Activated T-cell treated with anti-CD3 and anti-CD28 coated beads, Interleukin-2, amount 50 U/mL, for 72 hours (primary cell): ENCODE results near the gene SMARCD3. TPM values are rescaled to one million over a fixed set of nuclear protein-coding genes. Genes with fewer than 3 reads are reported as not detected.

Experiments used
- ATAC-seq, 2 donors: fragments of 150-1000 bp; cut with Tn5 transposase; replicated peaks in 1 of 2; 2 replicates each; pipeline ENCODE4 v1.10.0; 2021; ENCODE audit warnings: moderate library complexity in 2 of 2, mild to moderate bottlenecking in 1 of 2
- DNase-seq, 2 donors: peaks; one replicate each; pipeline ENCODE4 v3.0.0; 2021 to 2022; ENCODE audit warnings: mixed read lengths in 1 of 2
- H3K27ac Mint-ChIP-seq: one replicate; pipeline ENCODE4 v1.8.0; 2022; ENCODE audit warnings: mild to moderate bottlenecking, moderate library complexity, mixed read lengths
- H3K27me3 Mint-ChIP-seq: one replicate; pipeline ENCODE4 v1.8.0; 2022; ENCODE audit warnings: low read depth, mixed read lengths
- H3K36me3 Mint-ChIP-seq, 2 donors: one replicate each; pipeline ENCODE4 v1.8.0; 2022; ENCODE audit warnings: mixed read lengths in 2 of 2, mild to moderate bottlenecking in 1 of 2; ENCODE audit not compliant: insufficient read depth in 2 of 2
- H3K4me1 Mint-ChIP-seq: one replicate; pipeline ENCODE4 v1.8.0; 2022; ENCODE audit warnings: low read depth, mixed read lengths
- H3K4me3 Mint-ChIP-seq, 2 donors: one replicate each; pipeline ENCODE4 v1.8.0; 2022; ENCODE audit warnings: mild to moderate bottlenecking in 2 of 2, mixed read lengths in 2 of 2, moderate library complexity in 2 of 2
- H3K9me3 Mint-ChIP-seq, 2 donors: one replicate each; pipeline ENCODE4 v1.8.0; 2022; ENCODE audit warnings: mixed read lengths in 2 of 2
- total RNA-seq, 2 donors: library from RNA; stranded (reverse); gene quantifications; one replicate each; pipeline ENCODE4 v1.2.3, GENCODE V29; 2022

The SMARCD3 gene
- total RNA-seq, 2 donors from 2014 or later: 6.5 to 8.2 TPM

DNA sequence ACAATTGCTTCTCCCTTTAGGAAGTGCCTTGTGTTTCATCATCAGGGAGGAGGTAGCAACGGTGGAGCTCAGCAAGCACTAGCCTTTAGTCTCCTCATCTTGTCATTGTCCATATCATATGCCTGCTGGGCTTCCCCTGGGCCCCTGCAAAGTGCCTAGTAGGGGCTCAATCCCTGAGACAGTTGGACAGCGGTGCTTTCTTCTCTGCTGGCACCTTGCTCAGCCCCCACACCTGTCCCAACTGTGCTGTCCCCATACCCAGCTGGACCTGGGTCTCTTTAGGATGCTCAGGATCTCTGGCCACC lies 5.5 kb downstream of the SMARCD3 start:
- ATAC-seq: no peak
- peak overlapping the region; percentile 60 to 84 for H3K4me3 Mint-ChIP-seq
- peaks cover 27% of the 10 kb centered on the region for H3K4me1 Mint-ChIP-seq
- no peak for DNase-seq
- no peaks in the 10 kb centered on the region for H3K36me3 Mint-ChIP-seq
- H3K9me3 Mint-ChIP-seq: no peaks in the 10 kb centered on the region
- H3K27me3 Mint-ChIP-seq: peaks cover 22% of the 10 kb centered on the region
- H3K27ac Mint-ChIP-seq: no peak overlapping the region

DNA sequence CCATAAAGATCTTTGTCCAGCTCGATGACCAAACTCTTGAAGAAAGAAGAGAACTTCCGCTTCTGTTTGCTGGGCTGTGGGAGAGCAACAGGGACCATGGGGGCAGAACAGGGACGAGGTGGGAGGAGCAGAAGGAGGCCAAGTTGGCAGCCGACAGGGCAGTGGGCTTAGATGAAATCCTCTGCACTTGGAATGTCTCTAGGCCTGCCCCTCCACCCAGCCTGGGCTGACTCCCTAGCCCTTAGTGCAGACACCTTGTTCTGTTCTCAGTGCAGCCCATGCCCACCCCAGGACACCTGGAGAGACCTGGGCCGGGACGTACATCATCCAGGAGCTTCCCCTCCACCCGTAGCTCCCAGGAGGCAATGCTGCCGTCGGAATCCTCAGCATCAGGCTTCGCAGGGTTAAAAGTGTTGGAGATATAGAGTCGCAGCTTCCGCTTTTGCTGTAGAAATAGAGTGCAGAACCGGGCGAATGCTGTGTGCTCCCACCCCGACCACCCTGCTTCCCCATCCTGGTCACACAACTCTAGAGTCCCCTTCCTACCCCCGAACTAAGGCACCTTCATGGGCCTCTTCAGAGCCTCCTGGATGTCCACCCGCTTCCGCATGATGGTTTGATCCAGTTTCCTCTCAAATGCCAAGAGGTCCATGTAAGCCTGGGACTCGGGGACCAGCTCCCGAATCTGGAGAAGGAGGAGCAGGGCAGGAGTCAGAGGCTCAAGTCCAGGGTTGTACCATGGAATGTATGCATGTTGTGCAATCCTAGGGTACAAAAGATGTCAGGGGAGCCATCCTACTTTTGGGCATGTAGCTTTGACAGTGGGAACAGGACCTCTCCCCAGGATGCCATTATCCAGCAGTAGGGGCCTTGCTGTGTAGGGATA lies 6.1 kb downstream of the SMARCD3 start:
- no peak for ATAC-seq
- Mint-ChIP-seq H3K4me3 (no peak overlapping the region), H3K27me3 (peaks cover 16% of the 10 kb centered on the region), H3K4me1 (peaks cover 23% of the 10 kb centered on the region), H3K36me3 (no peaks in the 10 kb centered on the region), H3K9me3 (no peaks in the 10 kb centered on the region), H3K27ac (no peak overlapping the region)
- no peak for DNase-seq

- peak overlapping the region; percentile 73 for H3K27ac Mint-ChIP-seq
- ATAC-seq: no peak
- DNase-seq: no peak
- H3K9me3 Mint-ChIP-seq: no peaks in the 10 kb centered on the region
- H3K36me3 Mint-ChIP-seq: no peaks in the 10 kb centered on the region
- H3K4me1 Mint-ChIP-seq: peaks cover 23% of the 10 kb centered on the region
- H3K4me3 Mint-ChIP-seq: no peak overlapping the region
- H3K27me3 Mint-ChIP-seq: peaks cover 10% of the 10 kb centered on the region
These were observed 6.8 kb downstream of the SMARCD3 start for GRCh38 chr7:151241755-151242096.

- Mint-ChIP-seq H3K9me3 (no peaks in the 10 kb centered on the region), H3K27ac (peak overlapping the region; percentile 73), H3K4me3 (no peak overlapping the region), H3K36me3 (peaks cover 0 to 3% of the 10 kb centered on the region in 2 donors), H3K4me1 (peaks cover 23% of the 10 kb centered on the region), H3K27me3 (peaks cover 4% of the 10 kb centered on the region)
- DNase-seq (no peak), ATAC-seq (no peak)
These were observed 7.3 kb downstream of the SMARCD3 start for GRCh38 chr7:151240942-151241754.

DNA sequence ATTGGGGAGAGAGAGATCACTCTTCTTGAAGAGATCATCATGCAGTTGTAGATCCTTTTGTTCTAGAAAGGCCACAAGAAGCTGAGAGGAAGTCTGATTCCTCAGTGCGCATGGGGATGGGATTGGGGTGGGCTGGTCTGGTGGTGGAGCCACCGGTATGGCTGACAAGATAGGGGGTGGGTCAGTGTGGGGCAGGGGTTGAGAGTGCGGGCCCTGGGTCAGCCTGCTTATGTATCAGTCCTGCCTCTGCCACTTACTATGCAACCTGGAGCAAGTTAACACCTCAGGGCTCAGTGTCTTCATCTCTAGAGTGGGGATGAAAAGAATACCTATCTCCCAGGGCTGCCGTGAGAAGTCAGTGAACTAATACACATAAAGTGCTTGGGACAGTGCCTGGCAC lies 8.0 kb downstream of the SMARCD3 start:
- H3K27me3 Mint-ChIP-seq: no peaks in the 10 kb centered on the region
- ATAC-seq (no peak), DNase-seq (no peak)
- H3K9me3 Mint-ChIP-seq: no peaks in the 10 kb centered on the region
- no peak overlapping the region for H3K4me3 Mint-ChIP-seq
- H3K27ac Mint-ChIP-seq: peak overlapping the region; percentile 73
- peaks cover 23% of the 10 kb centered on the region for H3K4me1 Mint-ChIP-seq
- peaks cover 0 to 3% of the 10 kb centered on the region in 2 donors for H3K36me3 Mint-ChIP-seq

DNA sequence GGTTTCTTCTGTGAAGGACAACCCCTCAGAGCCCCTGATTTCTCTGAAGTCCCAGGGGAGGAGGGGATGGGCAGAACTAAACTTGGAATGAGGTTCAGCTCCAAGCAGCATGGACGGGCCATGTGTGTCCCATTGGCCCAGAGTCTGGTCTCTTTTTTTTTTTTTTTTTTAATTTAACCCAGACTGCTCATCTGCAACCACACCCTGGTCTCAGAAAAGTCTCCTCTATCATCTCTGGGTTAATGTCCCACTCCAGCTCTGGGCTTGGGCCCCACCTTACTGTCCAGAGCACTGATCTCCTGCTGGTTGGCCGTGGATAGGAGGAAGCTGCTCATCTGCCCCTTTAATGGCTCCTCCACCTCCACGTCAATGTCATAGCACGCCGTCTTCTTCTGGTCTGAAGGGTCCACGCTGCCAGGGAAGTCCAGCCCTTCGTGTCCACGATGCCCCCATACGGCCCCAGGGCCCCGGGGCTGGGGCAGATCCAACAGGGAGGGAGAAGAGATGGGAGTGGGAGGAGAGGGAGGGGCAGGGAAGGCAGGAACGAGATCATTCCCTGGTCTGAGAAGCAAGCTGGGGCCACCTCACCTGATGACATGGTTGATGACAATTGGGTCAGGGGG lies 8.5 kb downstream of the SMARCD3 start:
- H3K9me3 Mint-ChIP-seq: no peaks in the 10 kb centered on the region
- H3K36me3 Mint-ChIP-seq: peaks cover 0 to 3% of the 10 kb centered on the region in 2 donors
- no peak for ATAC-seq
- no peak for DNase-seq
- no peaks in the 10 kb centered on the region for H3K27me3 Mint-ChIP-seq
- H3K27ac Mint-ChIP-seq: no peak overlapping the region
- H3K4me1 Mint-ChIP-seq: peaks cover 22% of the 10 kb centered on the region
- H3K4me3 Mint-ChIP-seq: no peak overlapping the region

DNA sequence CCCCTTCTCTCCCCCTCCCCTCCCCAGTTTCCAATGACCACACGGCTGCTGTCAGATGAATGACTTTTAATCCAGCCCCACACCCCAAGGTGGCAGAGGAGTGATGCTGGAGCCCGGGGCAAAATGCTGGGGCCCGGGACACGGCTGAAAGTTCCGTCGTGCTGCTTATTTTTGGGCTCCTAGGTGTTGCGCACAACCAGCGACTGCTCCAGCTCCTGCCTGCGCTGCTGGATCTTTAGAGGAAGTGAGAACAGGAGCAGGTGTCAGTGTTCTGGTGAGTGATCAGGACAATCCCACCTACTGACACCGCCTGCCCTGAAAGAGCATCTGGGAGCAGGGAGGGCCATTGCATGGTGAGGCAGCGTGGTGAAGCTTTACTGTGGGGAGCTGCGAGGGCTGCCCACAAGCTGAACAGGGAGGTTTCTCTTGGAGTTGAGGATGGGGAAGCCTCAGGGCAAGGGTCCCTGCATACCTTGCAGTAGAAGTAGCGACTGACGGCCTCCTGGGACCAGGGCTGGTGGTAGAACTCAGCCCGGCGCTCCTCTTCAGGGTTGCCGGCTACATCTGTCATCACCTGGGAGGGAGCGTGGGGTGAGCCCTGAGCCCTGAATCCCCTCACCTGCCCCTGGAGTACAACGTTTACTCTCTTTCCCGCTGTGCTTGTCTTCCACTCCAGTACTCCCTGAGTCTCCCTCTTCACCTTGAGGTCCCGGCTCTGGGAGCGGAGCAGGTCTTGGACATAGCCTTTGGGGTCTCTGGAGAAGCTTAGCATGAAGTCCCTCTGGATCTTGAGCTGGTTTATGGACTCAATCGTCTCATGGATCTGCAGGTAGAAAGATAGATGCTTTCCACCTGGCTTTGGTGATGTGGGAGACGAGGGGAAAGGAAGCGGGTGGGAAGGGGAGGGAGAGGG lies 9.3 kb downstream of the SMARCD3 start:
- no peak overlapping the region for H3K27ac Mint-ChIP-seq
- H3K27me3 Mint-ChIP-seq: no peaks in the 10 kb centered on the region
- DNase-seq: no peak
- H3K9me3 Mint-ChIP-seq: no peaks in the 10 kb centered on the region
- peaks cover 21% of the 10 kb centered on the region for H3K4me1 Mint-ChIP-seq
- ATAC-seq: no peak
- peaks cover 0 to 5% of the 10 kb centered on the region in 2 donors for H3K36me3 Mint-ChIP-seq
- no peak overlapping the region for H3K4me3 Mint-ChIP-seq

DNA sequence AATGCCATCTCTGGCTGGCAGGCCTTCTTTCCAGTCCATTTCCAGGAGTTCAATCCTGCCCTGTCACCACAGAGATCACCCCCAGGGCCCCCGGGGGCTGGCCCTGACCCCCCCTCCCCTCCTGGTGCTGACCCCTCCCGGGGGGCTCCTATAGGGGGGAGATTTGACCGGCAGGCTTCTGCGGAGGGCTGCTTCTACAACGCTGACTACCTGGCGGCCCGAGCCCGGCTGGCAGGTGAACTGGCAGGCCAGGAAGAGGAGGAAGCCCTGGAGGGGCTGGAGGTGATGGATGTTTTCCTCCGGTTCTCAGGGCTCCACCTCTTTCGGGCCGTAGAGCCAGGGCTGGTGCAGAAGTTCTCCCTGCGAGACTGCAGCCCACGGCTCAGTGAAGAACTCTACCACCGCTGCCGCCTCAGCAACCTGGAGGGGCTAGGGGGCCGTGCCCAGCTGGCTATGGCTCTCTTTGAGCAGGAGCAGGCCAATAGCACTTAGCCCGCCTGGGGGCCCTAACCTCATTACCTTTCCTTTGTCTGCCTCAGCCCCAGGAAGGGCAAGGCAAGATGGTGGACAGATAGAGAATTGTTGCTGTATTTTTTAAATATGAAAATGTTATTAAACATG lies 10.2 kb downstream of the SMARCD3 start:
- DNase-seq (no peak), ATAC-seq (no peak)
- Mint-ChIP-seq H3K4me1 (peaks cover 22% of the 10 kb centered on the region), H3K27ac (no peak overlapping the region), H3K4me3 (no peak overlapping the region), H3K9me3 (no peaks in the 10 kb centered on the region), H3K27me3 (no peaks in the 10 kb centered on the region), H3K36me3 (peaks cover 2 to 5% of the 10 kb centered on the region in 2 donors)

DNA sequence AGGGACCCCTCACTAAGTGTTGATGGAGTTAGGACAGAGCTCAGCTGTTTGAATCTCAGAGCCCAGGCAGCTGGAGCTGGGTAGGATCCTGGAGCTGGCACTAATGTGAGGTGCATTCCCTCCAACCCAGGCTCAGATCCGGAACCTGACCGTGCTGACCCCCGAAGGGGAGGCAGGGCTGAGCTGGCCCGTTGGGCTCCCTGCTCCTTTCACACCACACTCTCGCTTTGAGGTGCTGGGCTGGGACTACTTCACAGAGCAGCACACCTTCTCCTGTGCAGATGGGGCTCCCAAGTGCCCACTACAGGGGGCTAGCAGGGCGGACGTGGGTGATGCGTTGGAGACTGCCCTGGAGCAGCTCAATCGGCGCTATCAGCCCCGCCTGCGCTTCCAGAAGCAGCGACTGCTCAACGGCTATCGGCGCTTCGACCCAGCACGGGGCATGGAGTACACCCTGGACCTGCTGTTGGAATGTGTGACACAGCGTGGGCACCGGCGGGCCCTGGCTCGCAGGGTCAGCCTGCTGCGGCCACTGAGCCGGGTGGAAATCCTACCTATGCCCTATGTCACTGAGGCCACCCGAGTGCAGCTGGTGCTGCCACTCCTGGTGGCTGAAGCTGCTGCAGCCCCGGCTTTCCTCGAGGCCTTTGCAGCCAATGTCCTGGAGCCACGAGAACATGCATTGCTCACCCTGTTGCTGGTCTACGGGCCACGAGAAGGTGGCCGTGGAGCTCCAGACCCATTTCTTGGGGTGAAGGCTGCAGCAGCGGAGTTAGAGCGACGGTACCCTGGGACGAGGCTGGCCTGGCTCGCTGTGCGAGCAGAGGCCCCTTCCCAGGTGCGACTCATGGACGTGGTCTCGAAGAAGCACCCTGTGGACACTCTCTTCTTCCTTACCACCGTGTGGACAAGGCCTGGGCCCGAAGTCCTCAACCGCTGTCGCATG lies 11.0 kb downstream of the SMARCD3 start:
- Mint-ChIP-seq H3K27ac (no peak overlapping the region), H3K4me3 (no peak overlapping the region), H3K27me3 (no peaks in the 10 kb centered on the region), H3K9me3 (no peaks in the 10 kb centered on the region), H3K36me3 (peaks cover 5 to 10% of the 10 kb centered on the region in 2 donors), H3K4me1 (peaks cover 17% of the 10 kb centered on the region)
- no peak for DNase-seq
- no peak for ATAC-seq

DNA sequence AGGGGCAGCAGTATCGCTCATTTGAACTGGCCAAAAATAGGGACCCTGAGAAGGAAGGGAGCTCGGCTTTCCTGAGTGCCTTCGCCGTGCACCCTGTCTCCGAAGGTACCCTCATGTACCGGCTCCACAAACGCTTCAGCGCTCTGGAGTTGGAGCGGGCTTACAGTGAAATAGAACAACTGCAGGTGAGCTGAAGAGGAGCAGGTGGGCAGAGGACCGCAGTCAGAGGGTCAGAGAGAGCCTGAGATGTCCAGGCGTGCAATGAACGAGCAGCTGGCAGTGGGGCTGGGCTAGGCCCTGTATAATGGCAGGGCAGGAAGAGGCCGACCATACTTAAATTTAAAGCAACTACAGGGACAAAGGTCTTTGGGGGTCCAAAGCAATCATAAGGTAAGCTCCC lies 12.1 kb downstream of the SMARCD3 start:
- ATAC-seq (no peak), DNase-seq (no peak)
- H3K27me3 Mint-ChIP-seq: no peaks in the 10 kb centered on the region
- no peaks in the 10 kb centered on the region for H3K9me3 Mint-ChIP-seq
- H3K36me3 Mint-ChIP-seq: peaks cover 5 to 10% of the 10 kb centered on the region in 2 donors
- peaks cover 27% of the 10 kb centered on the region for H3K4me1 Mint-ChIP-seq
- H3K4me3 Mint-ChIP-seq: no peak overlapping the region
- H3K27ac Mint-ChIP-seq: no peak overlapping the region

DNA sequence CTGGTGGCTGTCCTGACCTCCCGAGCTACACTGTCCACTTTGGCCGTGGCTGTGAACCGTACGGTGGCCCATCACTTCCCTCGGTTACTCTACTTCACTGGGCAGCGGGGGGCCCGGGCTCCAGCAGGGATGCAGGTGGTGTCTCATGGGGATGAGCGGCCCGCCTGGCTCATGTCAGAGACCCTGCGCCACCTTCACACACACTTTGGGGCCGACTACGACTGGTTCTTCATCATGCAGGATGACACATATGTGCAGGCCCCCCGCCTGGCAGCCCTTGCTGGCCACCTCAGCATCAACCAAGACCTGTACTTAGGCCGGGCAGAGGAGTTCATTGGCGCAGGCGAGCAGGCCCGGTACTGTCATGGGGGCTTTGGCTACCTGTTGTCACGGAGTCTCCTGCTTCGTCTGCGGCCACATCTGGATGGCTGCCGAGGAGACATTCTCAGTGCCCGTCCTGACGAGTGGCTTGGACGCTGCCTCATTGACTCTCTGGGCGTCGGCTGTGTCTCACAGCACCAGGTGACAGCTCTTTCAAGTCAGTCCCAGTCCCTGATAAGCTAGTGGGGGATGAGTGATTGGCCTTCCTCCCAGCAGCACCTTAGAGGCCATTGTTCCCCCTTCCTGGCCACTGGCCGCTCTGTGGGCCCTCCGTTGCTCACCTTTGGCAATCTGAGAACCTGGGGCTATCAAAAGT lies 13.3 kb downstream of the SMARCD3 start:
- no peak overlapping the region for H3K27ac Mint-ChIP-seq
- H3K36me3 Mint-ChIP-seq: peaks cover 5 to 10% of the 10 kb centered on the region in 2 donors
- ATAC-seq: no peak
- H3K27me3 Mint-ChIP-seq: no peaks in the 10 kb centered on the region
- H3K4me3 Mint-ChIP-seq: peak overlapping the region in 1 of 2 donors; percentile 100
- DNase-seq: no peak
- peaks cover 30% of the 10 kb centered on the region for H3K4me1 Mint-ChIP-seq
- no peaks in the 10 kb centered on the region for H3K9me3 Mint-ChIP-seq
